ENCODE data around the gene CYTH2.
A peak's percentile ranks its signal among the peaks of the same experiment; 100 is the strongest.

The CYTH2 gene

DNA sequence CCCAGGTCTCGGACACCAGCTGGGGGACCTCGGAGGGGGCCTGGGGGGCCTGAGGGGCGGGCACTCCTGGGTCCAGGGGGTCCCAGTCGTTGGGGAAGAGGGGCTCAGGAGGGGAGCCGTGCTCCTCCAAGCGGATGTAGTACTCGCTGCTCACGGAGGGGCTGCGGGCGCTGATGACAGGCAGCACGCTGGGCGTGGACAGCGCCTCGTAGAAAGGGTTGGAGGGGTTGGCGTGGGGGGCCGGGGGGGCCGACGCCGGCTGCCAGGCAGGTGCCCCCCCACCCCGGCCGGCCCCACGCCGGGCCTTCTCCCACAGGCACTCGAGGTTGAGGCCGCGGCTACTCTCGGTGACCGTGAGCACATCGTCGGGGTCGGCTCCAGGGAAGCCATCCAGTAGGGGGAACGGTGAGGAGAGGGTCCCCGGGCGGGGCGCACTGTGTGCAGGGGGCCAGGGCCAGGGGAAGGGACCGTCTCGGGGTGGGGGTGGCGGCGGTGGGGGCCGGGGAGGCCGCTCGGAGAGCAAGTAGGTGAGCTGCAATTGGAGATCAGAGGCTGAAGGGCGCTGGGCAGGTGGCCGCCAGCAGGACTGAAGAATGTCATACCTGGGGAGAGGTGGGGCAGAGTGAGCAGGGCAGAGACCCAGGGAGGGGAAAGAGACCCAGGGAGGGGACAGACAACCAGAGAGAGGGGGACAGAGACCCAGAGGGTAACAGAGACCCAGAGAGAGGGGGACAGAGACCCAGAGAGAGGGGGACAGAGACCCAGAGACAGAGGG lies 30.3 kb downstream of the CYTH2 start:
- no peak overlapping the region for H3K27ac ChIP-seq
- H3K4me3 ChIP-seq = no peak overlapping the region
- no peak overlapping the region for H3K4me2 ChIP-seq
- peaks cover 25% of the 10 kb centered on the region for H4K20me1 ChIP-seq
- no peak overlapping the region for H3K9ac ChIP-seq
- peaks cover 74% of the 10 kb centered on the region for H3K4me1 ChIP-seq
- no peaks in the 10 kb centered on the region for H3K36me3 ChIP-seq
- TF ChIP-seq Cebpa-rat (IDR thresholded peaks at IDR 0.05) = no peak
- H3K27me3 ChIP-seq = peaks cover 64% of the 10 kb centered on the region
- H3K9me3 ChIP-seq = no peaks in the 10 kb centered on the region

DNA sequence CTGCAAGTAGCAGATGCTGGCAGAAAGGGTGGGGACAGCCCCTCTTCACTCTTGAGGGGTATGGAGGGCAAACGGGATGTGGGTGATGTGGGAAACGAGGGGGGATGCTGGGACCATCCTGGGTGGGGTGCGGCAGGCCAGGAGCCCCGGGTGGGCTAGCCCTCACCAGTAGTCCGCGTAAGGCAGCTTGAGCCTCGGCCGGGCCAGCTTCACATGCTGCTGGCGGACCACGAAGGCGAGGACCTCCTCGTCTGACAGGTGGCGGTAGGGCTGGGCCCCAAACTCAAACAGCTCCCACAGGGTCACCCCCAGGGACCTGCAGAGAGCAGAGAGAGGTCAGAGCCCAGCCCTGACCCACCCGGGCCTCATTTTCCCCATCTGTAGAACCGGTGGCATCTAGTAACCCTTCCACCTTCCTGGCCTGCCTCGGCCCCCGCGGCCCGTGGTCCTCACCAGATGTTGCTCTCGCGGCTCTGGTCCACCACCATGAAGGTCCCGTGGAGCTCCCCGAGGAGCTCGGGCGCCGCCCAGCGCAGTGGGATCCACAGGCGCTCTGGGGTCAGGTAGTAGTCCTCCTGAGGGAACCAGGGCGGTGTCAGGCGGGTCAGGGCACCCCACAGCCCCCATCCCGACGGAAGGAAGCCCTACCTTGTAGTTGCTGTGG lies 31.8 kb downstream of the CYTH2 start:
- Histone ChIP-seq H3K36me3 (no peaks in the 10 kb centered on the region), H3K9ac (0 out of 2 replicates have a peak overlapping the region, but pooled peaks have one; percentile 41), H3K27me3 (peaks cover 49% of the 10 kb centered on the region), H3K4me3 (peak overlapping the region; percentile 56), H4K20me1 (peaks cover 22% of the 10 kb centered on the region), H3K9me3 (no peaks in the 10 kb centered on the region), H3K27ac (peak overlapping the region; percentile 63), H3K4me2 (peak overlapping the region; percentile 93), H3K4me1 (peaks cover 62% of the 10 kb centered on the region)
- no peak for TF ChIP-seq Cebpa-rat (IDR thresholded peaks at IDR 0.05)

DNA sequence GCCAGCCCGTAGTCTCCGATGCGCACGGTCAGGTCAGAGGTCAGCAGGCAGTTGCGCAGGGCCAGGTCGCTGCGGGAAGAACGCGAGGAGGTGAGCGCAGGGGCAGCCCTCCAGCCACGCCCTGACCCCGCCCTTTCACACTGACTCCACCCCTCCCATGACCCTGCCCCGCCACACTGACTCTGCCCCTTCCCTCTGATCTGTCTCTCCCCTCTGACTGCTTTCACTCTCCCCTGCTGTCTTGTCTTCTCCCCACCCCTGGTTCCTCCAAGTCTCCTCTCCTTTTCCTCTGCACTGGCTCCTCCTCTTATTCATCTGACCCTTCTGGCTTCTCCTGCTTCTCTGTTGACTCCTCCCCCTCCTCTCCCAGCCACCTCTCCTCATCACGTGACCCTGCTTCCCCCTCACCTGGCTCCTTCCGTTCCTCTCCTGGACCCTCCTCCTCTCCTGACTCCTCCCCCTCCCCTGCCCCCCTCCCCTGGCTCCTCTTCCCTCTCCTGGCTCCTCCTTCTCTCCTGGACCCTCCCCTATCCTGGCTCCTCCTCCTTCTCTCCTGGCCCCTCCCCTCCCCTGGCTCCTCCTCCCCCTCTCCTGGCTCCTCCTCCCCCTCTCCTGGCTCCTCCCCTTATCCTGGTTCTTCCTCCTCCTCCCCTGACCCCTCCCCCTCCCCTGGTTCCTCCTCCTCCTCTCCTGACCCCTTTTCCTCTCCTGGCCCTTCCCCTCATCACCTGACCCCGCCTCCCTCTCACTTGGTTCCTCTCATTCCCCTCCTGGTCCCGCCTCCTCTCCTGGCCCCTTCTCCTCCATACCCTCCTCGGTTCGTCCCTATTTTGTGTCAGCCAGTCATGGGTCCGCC lies 32.6 kb downstream of the CYTH2 start:
- peak overlapping the region; percentile 63 for H3K27ac ChIP-seq
- peak overlapping the region; percentile 56 for H3K4me3 ChIP-seq
- peaks cover 57% of the 10 kb centered on the region for H3K4me1 ChIP-seq

DNA sequence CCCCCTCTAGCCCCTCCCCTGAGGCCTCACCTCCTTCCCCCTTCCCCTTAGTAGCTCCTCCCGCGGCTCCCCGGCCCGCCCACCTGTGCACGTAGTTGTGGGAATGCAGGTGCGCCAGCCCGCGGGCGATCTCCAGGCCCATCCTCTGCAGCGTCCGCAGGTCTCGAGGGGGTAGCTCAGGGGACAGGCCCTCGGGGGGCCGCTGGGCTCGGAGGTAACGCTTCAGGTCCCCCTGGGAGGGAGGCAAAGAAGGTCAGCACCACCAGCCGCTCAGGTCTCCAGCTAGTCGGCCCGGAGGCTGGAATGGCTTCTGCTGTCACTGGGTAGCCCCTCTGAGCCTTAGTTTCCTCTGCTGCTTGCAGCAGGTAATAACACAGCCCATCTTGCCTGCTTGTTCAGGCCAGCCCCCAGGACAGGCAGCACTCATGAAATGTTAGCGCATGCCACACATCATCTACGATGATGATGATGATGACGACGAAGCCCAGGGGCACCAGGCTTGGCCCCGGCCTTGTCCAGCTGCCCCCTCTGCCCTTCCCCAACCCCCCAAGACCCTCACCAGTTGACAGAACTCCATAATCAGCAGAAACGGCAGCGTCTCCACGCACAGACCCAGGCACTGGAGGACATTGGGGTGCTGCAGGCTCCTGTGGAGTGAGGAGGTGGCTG lies 33.3 kb downstream of the CYTH2 start:
- no peak overlapping the region for H3K9ac ChIP-seq

More for the DNA sequence above, 32.6 kb downstream of the CYTH2 start:
- Histone ChIP-seq H4K20me1 (peaks cover 17% of the 10 kb centered on the region), H3K36me3 (no peaks in the 10 kb centered on the region), H3K4me2 (peak overlapping the region; percentile 93), H3K27me3 (peaks cover 41% of the 10 kb centered on the region), H3K9ac (0 out of 2 replicates have a peak overlapping the region, but pooled peaks have one; percentile 41), H3K9me3 (no peaks in the 10 kb centered on the region)
- no peak for TF ChIP-seq Cebpa-rat (IDR thresholded peaks at IDR 0.05)

DNA sequence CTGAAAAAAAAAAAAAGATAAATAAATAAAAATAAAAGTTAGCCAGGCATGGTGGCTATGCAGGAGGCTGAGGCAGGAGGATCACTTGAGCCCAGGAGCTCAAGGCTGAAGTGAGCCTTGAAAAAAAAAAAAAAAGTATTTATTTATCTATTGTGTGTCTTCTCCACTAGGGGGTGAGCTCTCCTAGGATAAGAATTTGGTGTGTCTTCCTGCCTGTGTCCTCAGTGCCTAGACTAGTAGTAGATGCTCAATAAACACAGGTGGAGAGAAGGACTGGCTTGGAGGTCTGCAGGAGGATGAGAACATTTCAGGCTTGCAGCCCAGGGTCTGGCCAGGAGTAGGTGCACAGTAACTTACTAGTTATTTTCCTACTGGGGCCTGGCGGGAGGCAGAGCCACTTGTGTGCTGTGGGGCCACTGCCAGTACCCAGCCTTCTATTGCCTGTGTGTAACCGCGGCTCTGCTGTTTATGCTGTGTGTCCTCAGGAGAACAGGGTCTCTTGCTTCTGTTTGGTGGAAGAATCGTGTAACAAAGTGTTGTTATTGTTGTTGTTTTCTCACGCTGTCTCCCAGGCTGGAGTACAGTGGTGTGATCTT lies 37.1 kb downstream of the CYTH2 start:
- no peaks in the 10 kb centered on the region for H3K9me3 ChIP-seq
- 0 out of 2 replicates have a peak, but pooled peaks cover 3% of the 10 kb centered on the region for H3K27me3 ChIP-seq
- H3K36me3 ChIP-seq = no peaks in the 10 kb centered on the region; the same call in 1 of the 2 replicates
- no peak overlapping the region for H3K4me3 ChIP-seq
- no peak for TF ChIP-seq Cebpa-rat (IDR thresholded peaks at IDR 0.05)
- H3K27ac ChIP-seq = no peak overlapping the region
- H3K4me1 ChIP-seq = peaks cover 35% of the 10 kb centered on the region
- H3K4me2 ChIP-seq = no peak overlapping the region
- no peak overlapping the region for H3K9ac ChIP-seq
- no peaks in the 10 kb centered on the region for H4K20me1 ChIP-seq

More for the DNA sequence above, 33.3 kb downstream of the CYTH2 start:
- H3K27ac ChIP-seq = no peak overlapping the region
- H3K4me1 ChIP-seq = peaks cover 50% of the 10 kb centered on the region
- no peaks in the 10 kb centered on the region for H3K9me3 ChIP-seq
- TF ChIP-seq Cebpa-rat (IDR thresholded peaks at IDR 0.05) = no peak
- no peaks in the 10 kb centered on the region; the same call in 1 of the 2 replicates for H3K36me3 ChIP-seq
- peak overlapping the region; percentile 86 for H3K4me2 ChIP-seq
- peaks cover 10% of the 10 kb centered on the region for H4K20me1 ChIP-seq
- peaks cover 34% of the 10 kb centered on the region for H3K27me3 ChIP-seq
- H3K4me3 ChIP-seq = peak overlapping the region; percentile 52

DNA sequence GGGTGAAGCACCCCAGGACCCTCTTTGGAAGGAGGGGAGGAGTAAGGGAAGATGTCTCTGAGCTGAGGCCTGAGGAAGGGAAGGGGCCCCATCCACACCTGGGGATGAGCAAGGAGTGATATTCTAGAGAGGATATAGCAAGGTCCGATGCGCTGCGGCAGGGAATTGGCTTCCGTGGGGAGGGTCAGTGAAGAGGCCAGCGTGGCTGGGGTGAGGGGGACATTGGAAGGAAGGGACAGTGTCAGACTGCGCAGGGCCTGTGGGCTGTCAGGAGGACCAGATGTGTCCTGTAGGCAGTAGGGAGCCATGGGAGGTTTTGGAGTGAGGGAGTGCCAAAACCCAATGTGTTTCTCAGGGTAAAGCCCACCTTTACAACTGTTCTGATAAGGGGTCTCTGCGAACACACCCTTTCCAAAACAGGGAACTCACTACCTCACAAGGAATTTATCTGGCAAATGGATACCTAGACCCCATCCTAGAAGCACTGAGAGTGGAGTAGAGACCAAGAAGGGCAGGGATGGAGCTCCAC lies 38.8 kb downstream of the CYTH2 start:
- TF ChIP-seq Cebpa-rat (IDR thresholded peaks at IDR 0.05) = no peak

DNA sequence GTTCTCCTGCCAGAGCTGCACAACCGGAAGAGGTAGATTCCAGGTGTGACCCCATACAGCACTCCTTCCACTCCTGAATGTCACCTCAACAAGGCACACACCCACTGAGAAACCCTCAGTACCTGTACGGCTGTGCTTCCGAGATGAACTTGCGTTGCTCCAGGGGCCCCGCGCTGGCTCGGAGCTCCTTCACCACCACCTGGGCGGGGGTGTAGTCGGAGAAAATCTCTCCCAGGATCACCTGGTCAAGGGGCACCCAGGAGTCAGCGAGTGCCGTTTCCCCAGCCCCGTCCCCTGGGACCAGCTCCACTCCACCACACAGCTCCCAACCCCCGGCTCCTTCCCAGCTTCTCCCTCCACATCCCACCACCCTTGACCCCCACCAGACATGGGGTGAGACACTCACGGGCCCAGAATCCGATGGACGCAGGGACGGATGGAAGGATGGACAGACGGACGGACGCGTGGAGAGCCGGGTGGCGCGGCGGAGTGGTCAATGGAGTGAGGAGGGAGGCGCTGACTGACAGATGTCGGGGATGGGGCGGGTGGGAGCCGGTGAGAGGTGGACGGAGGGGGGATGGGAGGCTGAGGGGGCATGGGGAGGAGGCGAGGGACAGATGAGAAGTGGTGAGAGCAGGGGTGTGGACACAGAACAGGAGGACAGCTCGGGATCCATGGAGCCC lies 39.7 kb downstream of the CYTH2 start:
- H3K4me2 ChIP-seq = no peak overlapping the region
- H3K27me3 ChIP-seq = peaks cover 17% of the 10 kb centered on the region; the same call in 1 of the 2 replicates
- no peaks in the 10 kb centered on the region for H4K20me1 ChIP-seq
- H3K4me1 ChIP-seq = peaks cover 29% of the 10 kb centered on the region
- no peak overlapping the region for H3K4me3 ChIP-seq
- TF ChIP-seq Cebpa-rat (IDR thresholded peaks at IDR 0.05) = no peak
- no peak overlapping the region for H3K9ac ChIP-seq
- no peaks in the 10 kb centered on the region; the same call in 1 of the 2 replicates for H3K36me3 ChIP-seq
- H3K27ac ChIP-seq = no peak overlapping the region
- H3K9me3 ChIP-seq = no peaks in the 10 kb centered on the region

More for the DNA sequence above, 38.8 kb downstream of the CYTH2 start:
- no peak overlapping the region for H3K27ac ChIP-seq
- H3K36me3 ChIP-seq = no peaks in the 10 kb centered on the region; the same call in 1 of the 2 replicates
- H3K9me3 ChIP-seq = no peaks in the 10 kb centered on the region
- H3K4me2 ChIP-seq = no peak overlapping the region
- no peaks in the 10 kb centered on the region for H4K20me1 ChIP-seq
- H3K4me1 ChIP-seq = peaks cover 33% of the 10 kb centered on the region
- no peak overlapping the region for H3K4me3 ChIP-seq
- no peak overlapping the region; the same call in 1 of the 2 replicates for H3K9ac ChIP-seq
- H3K27me3 ChIP-seq = peaks cover 15% of the 10 kb centered on the region; the same call in 1 of the 2 replicates

Data from BLaER1 (cell line).